B cell (primary cell): Measurements from ENCODE around the gene CBX4. TPM values are rescaled to one million over a fixed set of nuclear protein-coding genes. Genes with fewer than 3 reads are reported as not detected.

Experiments used
- ATAC-seq: fragments of 200-7000 bp; cut with Tn5 transposase; one replicate; pipeline ENCODE4 v1.10.0; 2021; ENCODE audit warnings: low read depth, mild to moderate bottlenecking, moderate number of reproducible peaks, moderate library complexity
- CTCF ChIA-PET: fragments of 350-600 bp; sonication (Branson Sonifier 250); formaldehyde crosslinking; loops from one replicate; lab custom pipeline; 2021; ENCODE audit warnings: antibody characterized with exemption, inconsistent platforms; lab: Charles Lee
- POLR2A ChIA-PET: fragments of 350-600 bp; sonication (Branson Sonifier 250); formaldehyde crosslinking; loops from one replicate; lab custom pipeline; 2021; ENCODE audit warnings: antibody characterized with exemption; lab: Charles Lee
- DNase-seq: peaks from one replicate; pipeline ENCODE4 v3.0.0; 2013
- H2AFZ ChIP-seq: 2 replicates; pipeline ENCODE4 v1.6.1; 2012; ENCODE audit warnings: mild to moderate bottlenecking, low read depth, low read length; ENCODE audit not compliant: insufficient read depth, poor library complexity, severe bottlenecking
- H3K27ac ChIP-seq, 2 donors: 1 replicate in 1 of 2; 2 replicates in 1 of 2; pipeline ENCODE4 v1.5.1; 2012 to 2013; ENCODE audit warnings: low read length in 2 of 2, mild to moderate bottlenecking in 2 of 2, moderate library complexity in 1 of 2
- H3K27me3 ChIP-seq, 4 experiments: fragments of 200-600 bp in 1 of 4; sonication (generic) in 1 of 4; replicated peaks in 1 of 4; 1 replicate in 2 of 4; 2 replicates in 2 of 4; pipeline versions ENCODE4 v1.6.1 to v1.7.0; 2013 to 2016; ENCODE audit warnings: low read length in 3 of 4, mild to moderate bottlenecking in 2 of 4, mixed read lengths in 1 of 4, moderate library complexity in 1 of 4; ENCODE audit not compliant: insufficient read depth in 4 of 4, control insufficient read depth in 3 of 4; ENCODE audit errors: control extremely low read depth in 1 of 4
- H3K36me3 ChIP-seq, 2 experiments: replicated peaks in 1 of 2; 1 replicate in 1 of 2; 2 replicates in 1 of 2; pipeline versions ENCODE4 v1.6.1 to v1.7.1; 2013; ENCODE audit warnings: low read length in 1 of 2; ENCODE audit not compliant: insufficient read depth in 2 of 2, control insufficient read depth in 1 of 2; ENCODE audit errors: control extremely low read depth in 1 of 2, extremely low read depth in 1 of 2
- H3K4me1 ChIP-seq, 2 donors: fragments of 200-600 bp in 1 of 2; sonication (generic) in 1 of 2; 1 replicate in 1 of 2; 2 replicates in 1 of 2; pipeline versions ENCODE4 v1.5.1 to v1.6.1; 2013 to 2017; ENCODE audit warnings: low read length in 2 of 2; ENCODE audit not compliant: control insufficient read depth in 2 of 2, insufficient read depth in 2 of 2
- H3K4me2 ChIP-seq: replicated peaks from 2 replicates; pipeline ENCODE3; 2012; ENCODE audit warnings: mild to moderate bottlenecking, low read depth, low read length; ENCODE audit not compliant: poor library complexity, severe bottlenecking
- H3K4me3 ChIP-seq, 5 experiments: fragments of 200-600 bp in 1 of 5; sonication (generic) in 1 of 5; 1 replicate in 3 of 5; 2 replicates in 2 of 5; pipeline versions ENCODE4 v1.5.1 to v1.7.0; 2011 to 2016; ENCODE audit warnings: low read length in 4 of 5, mild to moderate bottlenecking in 4 of 5, low read depth in 2 of 5, control low read depth in 1 of 5, moderate library complexity in 1 of 5; ENCODE audit not compliant: insufficient read depth in 1 of 5; ENCODE audit errors: control extremely low read depth in 1 of 5, extremely low read depth in 1 of 5
- H3K79me2 ChIP-seq: fragments of 200-600 bp; sonication (generic); one replicate; pipeline ENCODE4 v1.6.0; 2016; ENCODE audit warnings: low read length; ENCODE audit not compliant: control insufficient read depth, insufficient read depth
- H3K9ac ChIP-seq: fragments of 200-600 bp; sonication (generic); 2 replicates; pipeline ENCODE4 v1.6.1; 2017; ENCODE audit warnings: mild to moderate bottlenecking, low read length, moderate library complexity
- H3K9me3 ChIP-seq, 3 donors: one replicate each; pipeline versions ENCODE4 v1.6.1 to v1.7.1; 2013; ENCODE audit warnings: low read length in 2 of 3; ENCODE audit not compliant: control insufficient read depth in 2 of 3, insufficient read depth in 1 of 3; ENCODE audit errors: control extremely low read depth in 1 of 3
- H4K20me1 ChIP-seq: 2 replicates; pipeline ENCODE4 v1.6.0; 2012; ENCODE audit warnings: mild to moderate bottlenecking, low read length; ENCODE audit not compliant: insufficient read depth, control insufficient read depth, poor library complexity, severe bottlenecking
- H3K27ac Mint-ChIP-seq: one replicate; pipeline ENCODE4 v1.8.0; 2021; ENCODE audit warnings: mixed read lengths
- H3K27me3 Mint-ChIP-seq: one replicate; pipeline ENCODE4 v1.8.0; 2021; ENCODE audit warnings: mixed read lengths
- H3K4me1 Mint-ChIP-seq: one replicate; pipeline ENCODE4 v1.8.0; 2021; ENCODE audit warnings: mixed read lengths
- H3K4me3 Mint-ChIP-seq: one replicate; pipeline ENCODE4 v1.8.0; 2021; ENCODE audit warnings: mixed read lengths
- H3K9me3 Mint-ChIP-seq: one replicate; pipeline ENCODE4 v1.8.0; 2022; ENCODE audit warnings: mixed read lengths; ENCODE audit not compliant: insufficient read depth
- EZH2 ChIP-seq: IDR thresholded peaks from 2 replicates; pipeline ENCODE4 v1.6.1; 2012; ENCODE audit warnings: borderline replicate concordance, low read depth, mild to moderate bottlenecking, moderate library complexity, low read length; ENCODE audit not compliant: insufficient read depth, poor library complexity, severe bottlenecking
- WGBS: methylation state at CpG from one replicate; pipeline ENCODE4 v1.1.5; 2013; ENCODE audit warnings: missing lambda C conversion rate; ENCODE audit not compliant: insufficient coverage; 5-methylcytosine and 5-hydroxymethylcytosine counted together
- intact Hi-C: fragments of 100-400 bp; cut with micrococcal nuclease; formaldehyde crosslinking; loops from one replicate; pipeline ENCODE4 v1.10.0; 2022
- polyA plus RNA-seq: library from polyadenylated mRNA; depleted of rRNA; stranded (reverse); fragments of >200 nt; gene quantifications from 2 replicates; pipeline ENCODE4 v1.2.3, GENCODE V29; 2012
- total RNA-seq, 2 donors: library from RNA; stranded (reverse); fragments of 120-200 nt in 1 of 2; gene quantifications; 1 replicate in 1 of 2; 2 replicates in 1 of 2; pipeline versions ENCODE4 v1.2.3 to v1.2.4, GENCODE V29; 2013 to 2022
- TF ChIP-seq, protein P1 (sequence below): fragments of 200-600 bp; IDR thresholded peaks from one replicate; pipeline ENCODE4 v1.8.0; 2022; ENCODE audit warnings: antibody characterized with exemption, mild to moderate bottlenecking

CBX4 gene
- total and polyA plus RNA-seq, 2 donors (not counting 1 experiment from before 2014, with no cell fraction given): 81.9 to 115 TPM

GRCh38 chr17:79843816-79844800, 4.9 kb upstream of the CBX4 start:
- Histone ChIP-seq H4K20me1 (peaks cover 40% of the 10 kb centered on the region), H3K27me3 (peaks cover 0 to 87% (median 44%) of the 10 kb centered on the region in 4 experiments), H3K9me3 (peaks cover 0 to 37% (median 0%) of the 10 kb centered on the region in 3 donors), H2AFZ (peak overlapping the region; percentile 43), H3K4me2 (peak overlapping the region; percentile 89), H3K4me3 (peak overlapping the region in 4 of 5 experiments; percentile 28 to 43 (median 32)), H3K9ac (peak overlapping the region; percentile 56), H3K36me3 (no peaks in the 10 kb centered on the region), H3K4me1 (peaks cover 58 to 61% of the 10 kb centered on the region in 2 donors), H3K27ac (no peak overlapping the region), H3K79me2 (no peaks in the 10 kb centered on the region)
- H3K27ac Mint-ChIP-seq: peak overlapping the region; percentile 61
- no peaks in the 10 kb centered on the region for H3K9me3 Mint-ChIP-seq
- H3K27me3 Mint-ChIP-seq: peaks cover 36% of the 10 kb centered on the region
- ChIA-PET CTCF (interaction anchor here (0.8 to 4.0 kb wide), 15 partner anchors 11 to 146 kb away, joined by 3 to 20 read pairs (median 4); partner anchors contain the start of gene CBX8), POLR2A (interaction anchor here (0.6 to 1.2 kb wide), 9 partner anchors 8 to 1395 kb away, joined by 3 to 8 read pairs (median 5); partner anchors contain the start of gene CBX8)
- ATAC-seq (no peak), DNase-seq (peak; percentile 55)
- no peak for TF ChIP-seq EZH2
- TF ChIP-seq, protein P1, sequence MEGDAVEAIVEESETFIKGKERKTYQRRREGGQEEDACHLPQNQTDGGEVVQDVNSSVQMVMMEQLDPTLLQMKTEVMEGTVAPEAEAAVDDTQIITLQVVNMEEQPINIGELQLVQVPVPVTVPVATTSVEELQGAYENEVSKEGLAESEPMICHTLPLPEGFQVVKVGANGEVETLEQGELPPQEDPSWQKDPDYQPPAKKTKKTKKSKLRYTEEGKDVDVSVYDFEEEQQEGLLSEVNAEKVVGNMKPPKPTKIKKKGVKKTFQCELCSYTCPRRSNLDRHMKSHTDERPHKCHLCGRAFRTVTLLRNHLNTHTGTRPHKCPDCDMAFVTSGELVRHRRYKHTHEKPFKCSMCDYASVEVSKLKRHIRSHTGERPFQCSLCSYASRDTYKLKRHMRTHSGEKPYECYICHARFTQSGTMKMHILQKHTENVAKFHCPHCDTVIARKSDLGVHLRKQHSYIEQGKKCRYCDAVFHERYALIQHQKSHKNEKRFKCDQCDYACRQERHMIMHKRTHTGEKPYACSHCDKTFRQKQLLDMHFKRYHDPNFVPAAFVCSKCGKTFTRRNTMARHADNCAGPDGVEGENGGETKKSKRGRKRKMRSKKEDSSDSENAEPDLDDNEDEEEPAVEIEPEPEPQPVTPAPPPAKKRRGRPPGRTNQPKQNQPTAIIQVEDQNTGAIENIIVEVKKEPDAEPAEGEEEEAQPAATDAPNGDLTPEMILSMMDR: no peak
- intact Hi-C loops: loop anchor here (5.0 kb wide), 1 partner anchor 88 kb away; no protein-coding TSS in a partner anchor
- peak overlapping the region; percentile 88 for H3K4me3 Mint-ChIP-seq
- peaks cover 37% of the 10 kb centered on the region for H3K4me1 Mint-ChIP-seq
- 2% methylated on average over 74 of the region's 89 CpGs for WGBS
